ENCODE data around the gene CROCC. TPM values are rescaled to one million over a fixed set of nuclear protein-coding genes. Genes with fewer than 3 reads are reported as not detected.
"Not testable (repeated sequence)": the region's sequence is repeated elsewhere in the genome, so short reads cannot be mapped to it uniquely, and the experiment has no call there.

CROCC gene
- total and polyA plus RNA-seq, 2 experiments from 2014 or later, result 15.1 to 106 TPM

DNA sequence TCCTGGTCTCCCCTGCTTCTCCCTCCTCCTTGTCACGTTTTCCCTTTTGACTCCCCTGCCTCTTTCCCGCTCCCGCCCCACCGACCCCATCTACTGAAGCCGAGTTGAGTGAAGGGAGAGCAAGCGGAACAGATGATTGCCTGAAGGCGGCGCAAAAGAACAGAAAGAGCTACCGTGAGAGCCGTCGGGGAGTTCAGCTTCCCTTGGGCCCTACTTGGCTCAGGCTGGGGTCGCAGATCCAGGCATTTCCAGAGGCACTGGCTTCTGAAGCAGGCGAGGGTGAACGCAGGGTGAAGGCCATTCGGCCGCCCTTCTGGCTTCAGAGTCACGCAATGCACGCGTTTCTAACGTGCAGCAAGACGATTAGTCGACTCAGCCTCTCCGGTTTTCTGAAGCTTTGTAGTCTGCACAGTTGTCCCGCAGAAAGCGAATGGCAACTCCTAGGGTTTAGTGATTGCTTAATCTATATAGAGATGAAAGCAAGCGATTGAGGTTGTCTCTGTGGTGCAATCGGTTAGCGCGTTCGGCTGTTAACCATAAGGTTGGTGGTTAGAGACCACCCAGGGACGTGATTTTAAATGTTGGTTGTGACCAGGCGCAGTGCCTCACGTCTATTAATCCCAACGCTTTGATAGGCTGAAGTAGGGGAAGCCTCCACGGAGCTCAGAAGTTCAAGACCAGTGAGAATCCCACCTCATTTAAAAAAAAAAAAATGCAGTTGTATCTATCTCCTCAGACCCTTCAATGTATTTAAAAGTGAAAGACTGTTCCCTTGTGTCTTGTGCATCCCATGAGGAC, 46.6 kb upstream of the CROCC start:
- Histone ChIP-seq H3K4me2 (peak overlapping the region; percentile 72), H2AFZ (peak overlapping the region; percentile 100), H3F3A (replicated peaks; ENCODE audit: low read depth) (peaks cover 12% of the 10 kb centered on the region), H3K27me3 (ENCODE audit: insufficient read depth) (peaks cover 55% of the 10 kb centered on the region), H3K4me3 (peak overlapping the region; percentile 49)
- DNase-seq (ENCODE audit: low spot score), result peak; percentile 61
- not testable (repeated sequence) for H4K20me1 ChIP-seq (replicated peaks; ENCODE audit: insufficient read depth); H3K9me2 ChIP-seq (ENCODE audit: insufficient read depth); H3K4me1 ChIP-seq (ENCODE audit: insufficient read depth); H3K9me3 Mint-ChIP-seq; H3K27ac ChIP-seq (ENCODE audit: low read depth); H3K36me3 Mint-ChIP-seq (ENCODE audit: low read depth); H3K79me2 ChIP-seq (replicated peaks; ENCODE audit: insufficient read depth); H3K36me3 ChIP-seq (ENCODE audit: insufficient read depth); ATAC-seq
- Mint-ChIP-seq H3K27ac (peak overlapping the region; percentile 66; the same call in 1 of the 2 replicates), H3K4me3 (peak overlapping the region; percentile 70), H3K27me3 (ENCODE audit: insufficient read depth, low read depth, poor library complexity) (peaks cover 37% of the 10 kb centered on the region), H3K4me1 (peaks cover 19% of the 10 kb centered on the region)
- TF ChIP-seq EZH2 (IDR thresholded peaks at IDR 0.05; ENCODE audit: low read depth, unreplicated experiment), result peak; percentile 37
- TF ChIP-seq, protein P1, sequence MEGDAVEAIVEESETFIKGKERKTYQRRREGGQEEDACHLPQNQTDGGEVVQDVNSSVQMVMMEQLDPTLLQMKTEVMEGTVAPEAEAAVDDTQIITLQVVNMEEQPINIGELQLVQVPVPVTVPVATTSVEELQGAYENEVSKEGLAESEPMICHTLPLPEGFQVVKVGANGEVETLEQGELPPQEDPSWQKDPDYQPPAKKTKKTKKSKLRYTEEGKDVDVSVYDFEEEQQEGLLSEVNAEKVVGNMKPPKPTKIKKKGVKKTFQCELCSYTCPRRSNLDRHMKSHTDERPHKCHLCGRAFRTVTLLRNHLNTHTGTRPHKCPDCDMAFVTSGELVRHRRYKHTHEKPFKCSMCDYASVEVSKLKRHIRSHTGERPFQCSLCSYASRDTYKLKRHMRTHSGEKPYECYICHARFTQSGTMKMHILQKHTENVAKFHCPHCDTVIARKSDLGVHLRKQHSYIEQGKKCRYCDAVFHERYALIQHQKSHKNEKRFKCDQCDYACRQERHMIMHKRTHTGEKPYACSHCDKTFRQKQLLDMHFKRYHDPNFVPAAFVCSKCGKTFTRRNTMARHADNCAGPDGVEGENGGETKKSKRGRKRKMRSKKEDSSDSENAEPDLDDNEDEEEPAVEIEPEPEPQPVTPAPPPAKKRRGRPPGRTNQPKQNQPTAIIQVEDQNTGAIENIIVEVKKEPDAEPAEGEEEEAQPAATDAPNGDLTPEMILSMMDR (conservative IDR thresholded peaks at IDR 0.05; ENCODE audit: low read depth in 2 of 2), result peak in 1 of 2 experiments; percentile 19; a peak in 1 of 4 replicates

- H4K20me1 ChIP-seq (replicated peaks; ENCODE audit: insufficient read depth); H3K4me3 ChIP-seq; H3F3A ChIP-seq (replicated peaks; ENCODE audit: low read depth); H3K79me2 ChIP-seq (replicated peaks; ENCODE audit: insufficient read depth); DNase-seq (ENCODE audit: low spot score); H3K9me2 ChIP-seq (ENCODE audit: insufficient read depth); H3K36me3 ChIP-seq (ENCODE audit: insufficient read depth); H2AFZ ChIP-seq; H3K4me1 ChIP-seq (ENCODE audit: insufficient read depth); H3K27ac ChIP-seq (ENCODE audit: low read depth); H3K4me1 Mint-ChIP-seq; H3K27me3 Mint-ChIP-seq (ENCODE audit: insufficient read depth, low read depth, poor library complexity); H3K36me3 Mint-ChIP-seq (ENCODE audit: low read depth); H3K4me3 Mint-ChIP-seq; H3K4me2 ChIP-seq; H3K27ac Mint-ChIP-seq; ATAC-seq; H3K9me3 Mint-ChIP-seq: not testable (repeated sequence)
- peaks cover 14% of the 10 kb centered on the region for H3K27me3 ChIP-seq (ENCODE audit: insufficient read depth)
Observed at GRCh38 chr1:16881742-16882141, 40.0 kb upstream of the CROCC start.

GRCh38 chr1:16882986-16883385, 38.7 kb upstream of the CROCC start:
- peaks cover 6% of the 10 kb centered on the region for H3K27me3 Mint-ChIP-seq (ENCODE audit: insufficient read depth, low read depth, poor library complexity)
- no peak overlapping the region for H3K27ac ChIP-seq (ENCODE audit: low read depth)

DNA sequence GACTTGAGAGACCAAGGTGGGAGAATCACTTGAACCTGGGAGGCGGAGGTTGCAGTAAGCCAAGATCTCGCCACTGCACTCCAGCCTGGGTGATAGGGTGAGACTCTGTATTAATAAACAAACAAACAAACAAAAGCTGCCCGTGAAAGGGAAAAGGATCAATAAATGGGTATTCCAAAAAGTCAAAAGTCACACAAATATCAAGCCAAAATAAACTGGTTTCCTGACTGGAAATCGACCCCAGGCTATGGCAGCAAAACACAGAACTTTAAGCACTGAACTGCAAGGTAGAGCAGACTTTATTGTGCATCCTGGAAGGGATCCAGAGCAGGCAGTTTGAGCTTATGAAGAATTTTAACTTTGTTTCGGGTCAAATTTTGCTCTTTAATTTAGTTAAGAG, 37.2 kb upstream of the CROCC start:
- H3K27ac ChIP-seq (ENCODE audit: low read depth); H3K36me3 ChIP-seq (ENCODE audit: insufficient read depth); H3K79me2 ChIP-seq (replicated peaks; ENCODE audit: insufficient read depth); H3K27me3 ChIP-seq (ENCODE audit: insufficient read depth); H3K27ac Mint-ChIP-seq; H3K4me3 Mint-ChIP-seq; ATAC-seq; H2AFZ ChIP-seq; DNase-seq (ENCODE audit: low spot score); H4K20me1 ChIP-seq (replicated peaks; ENCODE audit: insufficient read depth); H3K4me2 ChIP-seq; H3K36me3 Mint-ChIP-seq (ENCODE audit: low read depth); H3K9me2 ChIP-seq (ENCODE audit: insufficient read depth); H3K4me1 ChIP-seq (ENCODE audit: insufficient read depth); H3K9me3 Mint-ChIP-seq; H3K4me3 ChIP-seq: not testable (repeated sequence)
- peaks cover 11% of the 10 kb centered on the region for H3K27me3 Mint-ChIP-seq (ENCODE audit: insufficient read depth, low read depth, poor library complexity)
- peaks cover 23% of the 10 kb centered on the region for H3K4me1 Mint-ChIP-seq
- peaks cover 14% of the 10 kb centered on the region; the same call in 1 of the 2 replicates for H3F3A ChIP-seq (replicated peaks; ENCODE audit: low read depth)

More at GRCh38 chr1:16882986-16883385, 38.7 kb upstream of the CROCC start:
- H3K27me3 ChIP-seq (ENCODE audit: insufficient read depth), result peaks cover 9% of the 10 kb centered on the region; the same call in 1 of the 2 replicates
- H3K9me2 ChIP-seq (ENCODE audit: insufficient read depth), result no peaks in the 10 kb centered on the region
- H3K9me3 Mint-ChIP-seq, result no peaks in the 10 kb centered on the region
- H2AFZ ChIP-seq, result no peak overlapping the region
- H4K20me1 ChIP-seq (replicated peaks; ENCODE audit: insufficient read depth), result no peaks in the 10 kb centered on the region
- no peak for DNase-seq (ENCODE audit: low spot score)
- no peak for ATAC-seq
- H3K4me3 Mint-ChIP-seq, result no peak overlapping the region
- no peaks in the 10 kb centered on the region for H3K79me2 ChIP-seq (replicated peaks; ENCODE audit: insufficient read depth)
- no peak for TF ChIP-seq EZH2 (IDR thresholded peaks at IDR 0.05; ENCODE audit: low read depth, unreplicated experiment)
- H3K4me1 Mint-ChIP-seq, result peaks cover 15% of the 10 kb centered on the region
- 0 out of 2 replicates have a peak, but pooled peaks cover 3% of the 10 kb centered on the region for H3F3A ChIP-seq (replicated peaks; ENCODE audit: low read depth)
- H3K4me1 ChIP-seq (ENCODE audit: insufficient read depth), result peaks cover 2% of the 10 kb centered on the region
- H3K4me3 ChIP-seq, result no peak overlapping the region
- no peaks in the 10 kb centered on the region for H3K36me3 ChIP-seq (ENCODE audit: insufficient read depth)
- no peak overlapping the region for H3K4me2 ChIP-seq
- no peaks in the 10 kb centered on the region for H3K36me3 Mint-ChIP-seq (ENCODE audit: low read depth)
- no peak overlapping the region for H3K27ac Mint-ChIP-seq
